Measurements from ENCODE around the gene NEMP2.

DNA sequence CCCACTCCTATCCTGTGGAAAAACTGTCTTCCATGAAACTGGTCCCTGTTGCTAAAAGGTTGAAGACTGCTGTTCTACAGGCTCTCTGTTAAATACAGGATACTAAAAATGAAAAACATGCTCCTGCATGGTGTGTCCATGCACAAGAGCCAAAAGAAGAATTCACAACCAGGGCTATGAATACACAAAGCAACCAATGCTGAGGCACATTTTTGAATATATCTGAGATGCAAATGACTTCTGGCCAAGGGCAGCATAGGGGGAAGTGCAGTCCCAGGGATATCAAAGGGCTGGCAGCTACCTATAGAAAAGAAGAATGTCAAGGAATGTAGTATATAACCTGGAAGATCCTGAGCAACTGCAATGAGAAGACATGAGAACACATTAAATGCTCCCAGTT, 6.6 kb downstream of the NEMP2 start:
- TF ChIP-seq, protein P1, sequence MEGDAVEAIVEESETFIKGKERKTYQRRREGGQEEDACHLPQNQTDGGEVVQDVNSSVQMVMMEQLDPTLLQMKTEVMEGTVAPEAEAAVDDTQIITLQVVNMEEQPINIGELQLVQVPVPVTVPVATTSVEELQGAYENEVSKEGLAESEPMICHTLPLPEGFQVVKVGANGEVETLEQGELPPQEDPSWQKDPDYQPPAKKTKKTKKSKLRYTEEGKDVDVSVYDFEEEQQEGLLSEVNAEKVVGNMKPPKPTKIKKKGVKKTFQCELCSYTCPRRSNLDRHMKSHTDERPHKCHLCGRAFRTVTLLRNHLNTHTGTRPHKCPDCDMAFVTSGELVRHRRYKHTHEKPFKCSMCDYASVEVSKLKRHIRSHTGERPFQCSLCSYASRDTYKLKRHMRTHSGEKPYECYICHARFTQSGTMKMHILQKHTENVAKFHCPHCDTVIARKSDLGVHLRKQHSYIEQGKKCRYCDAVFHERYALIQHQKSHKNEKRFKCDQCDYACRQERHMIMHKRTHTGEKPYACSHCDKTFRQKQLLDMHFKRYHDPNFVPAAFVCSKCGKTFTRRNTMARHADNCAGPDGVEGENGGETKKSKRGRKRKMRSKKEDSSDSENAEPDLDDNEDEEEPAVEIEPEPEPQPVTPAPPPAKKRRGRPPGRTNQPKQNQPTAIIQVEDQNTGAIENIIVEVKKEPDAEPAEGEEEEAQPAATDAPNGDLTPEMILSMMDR (conservative IDR thresholded peaks at IDR 0.05), result no peak
- TF ChIP-seq ZFX (IDR thresholded peaks at IDR 0.05), result no peak
